Measurements from ENCODE around the gene PNPLA3. TPM values are rescaled to one million over a fixed set of nuclear protein-coding genes. Genes with fewer than 3 reads are reported as not detected.

PNPLA3 gene
- total RNA-seq, 4 donors from 2014 or later = 0.58 to 1.3 TPM; not detected in 2

GRCh38 chr22:43980579-43980978 lies 57.0 kb downstream of the PNPLA3 start:
- intact Hi-C loops (cut with DNase I; ENCODE audit: low total_unique reads) = no loop called here
- Histone ChIP-seq H3K9me3 (no peaks in the 10 kb centered on the region), H3K4me1 (no peaks in the 10 kb centered on the region), H3K36me3 (no peaks in the 10 kb centered on the region), H3K27ac (no peak overlapping the region), H3K27me3 (no peaks in the 10 kb centered on the region), H3K4me3 (no peak overlapping the region)
- TF ChIP-seq POLR2A (IDR thresholded peaks at IDR 0.05) = no peak
- no peak for TF ChIP-seq CTCF (IDR thresholded peaks at IDR 0.05)
- DNase-seq = no peak

GRCh38 chr22:43980996-43981395 lies 57.4 kb downstream of the PNPLA3 start:
- no peaks in the 10 kb centered on the region for H3K36me3 ChIP-seq

GRCh38 chr22:43983808-43984207 lies 60.2 kb downstream of the PNPLA3 start:
- Histone ChIP-seq H3K4me3 (no peak overlapping the region), H3K4me1 (no peaks in the 10 kb centered on the region), H3K9me3 (no peaks in the 10 kb centered on the region), H3K27ac (no peak overlapping the region), H3K36me3 (no peaks in the 10 kb centered on the region), H3K27me3 (no peaks in the 10 kb centered on the region)
- intact Hi-C loops (cut with DNase I; ENCODE audit: low total_unique reads) = no loop called here
- TF ChIP-seq CTCF (IDR thresholded peaks at IDR 0.05) (no peak), POLR2A (IDR thresholded peaks at IDR 0.05) (no peak)
- no peak for DNase-seq

More at GRCh38 chr22:43980996-43981395, 57.4 kb downstream of the PNPLA3 start:
- no peak for DNase-seq
- no peaks in the 10 kb centered on the region for H3K27me3 ChIP-seq
- H3K27ac ChIP-seq = no peak overlapping the region
- TF ChIP-seq POLR2A (IDR thresholded peaks at IDR 0.05) (no peak), CTCF (IDR thresholded peaks at IDR 0.05) (no peak)
- H3K9me3 ChIP-seq = no peaks in the 10 kb centered on the region
- intact Hi-C loops (cut with DNase I; ENCODE audit: low total_unique reads) = no loop called here
- no peaks in the 10 kb centered on the region for H3K4me1 ChIP-seq
- H3K4me3 ChIP-seq = no peak overlapping the region

- Histone ChIP-seq H3K27ac (no peak overlapping the region), H3K4me3 (no peak overlapping the region), H3K36me3 (no peaks in the 10 kb centered on the region), H3K9me3 (no peaks in the 10 kb centered on the region), H3K27me3 (no peaks in the 10 kb centered on the region), H3K4me1 (no peaks in the 10 kb centered on the region)
- DNase-seq = no peak
- TF ChIP-seq POLR2A (IDR thresholded peaks at IDR 0.05) (no peak), CTCF (IDR thresholded peaks at IDR 0.05) (no peak)
- intact Hi-C loops (cut with DNase I; ENCODE audit: low total_unique reads) = no loop called here
These were observed 61.9 kb downstream of the PNPLA3 start for GRCh38 chr22:43985532-43985931.

GRCh38 chr22:43988116-43988820 lies 64.7 kb downstream of the PNPLA3 start:
- no peak overlapping the region for H3K4me3 ChIP-seq
- TF ChIP-seq CTCF (IDR thresholded peaks at IDR 0.05) = no peak
- TF ChIP-seq POLR2A (IDR thresholded peaks at IDR 0.05) = no peak
- no peaks in the 10 kb centered on the region for H3K27me3 ChIP-seq
- intact Hi-C loops (cut with DNase I; ENCODE audit: low total_unique reads) = no loop called here
- H3K36me3 ChIP-seq = no peaks in the 10 kb centered on the region
- H3K27ac ChIP-seq = no peak overlapping the region
- no peaks in the 10 kb centered on the region for H3K4me1 ChIP-seq
- DNase-seq = no peak
- no peaks in the 10 kb centered on the region for H3K9me3 ChIP-seq

Data from uterus (tissue), 4 donors.